LoVo (cell line): ENCODE data around the gene HEBP1.
A peak's percentile ranks its signal among the peaks of the same experiment; 100 is the strongest.

Experiments
- DNase-seq: peaks from one replicate; pipeline ENCODE4 v3.0.0-alpha.2; 2016; ENCODE audit warnings: low spot score

Gene HEBP1

DNA sequence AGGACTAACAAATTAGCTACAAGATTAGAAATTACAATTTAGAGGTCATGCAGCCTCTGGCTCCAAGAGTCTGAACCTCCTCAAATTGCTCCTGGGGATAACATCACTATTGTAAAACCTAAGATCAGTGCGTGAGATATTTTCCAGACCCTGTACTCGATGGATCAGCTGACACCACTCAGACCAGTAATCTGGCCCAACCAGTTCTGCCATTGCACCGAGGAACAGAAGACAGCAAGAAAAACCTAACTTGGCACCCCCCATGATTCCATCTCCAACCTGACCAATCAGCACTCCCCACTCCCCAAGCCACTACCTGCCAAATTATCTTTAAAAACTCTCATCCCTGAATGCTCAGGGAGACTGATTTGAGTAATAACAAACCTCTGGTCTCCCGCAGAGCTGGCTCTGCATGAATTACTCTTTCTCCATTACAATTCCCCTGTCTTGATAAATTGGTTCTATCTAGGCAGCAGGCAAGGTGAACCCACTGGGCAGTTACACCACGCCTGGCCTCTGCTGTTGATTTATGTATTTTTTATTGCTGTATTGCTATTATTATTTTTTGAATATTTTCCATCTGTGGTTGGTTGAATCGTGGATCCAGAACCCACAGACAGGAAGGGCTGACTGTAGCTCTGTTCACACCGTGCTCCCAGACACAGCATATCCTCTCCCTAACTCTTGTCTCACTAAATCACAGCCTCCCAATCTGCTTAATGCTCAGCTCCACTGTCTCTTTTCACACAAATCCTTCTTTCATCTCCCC is 9.2 kb downstream of the HEBP1 start:
- no peak for DNase-seq

DNA sequence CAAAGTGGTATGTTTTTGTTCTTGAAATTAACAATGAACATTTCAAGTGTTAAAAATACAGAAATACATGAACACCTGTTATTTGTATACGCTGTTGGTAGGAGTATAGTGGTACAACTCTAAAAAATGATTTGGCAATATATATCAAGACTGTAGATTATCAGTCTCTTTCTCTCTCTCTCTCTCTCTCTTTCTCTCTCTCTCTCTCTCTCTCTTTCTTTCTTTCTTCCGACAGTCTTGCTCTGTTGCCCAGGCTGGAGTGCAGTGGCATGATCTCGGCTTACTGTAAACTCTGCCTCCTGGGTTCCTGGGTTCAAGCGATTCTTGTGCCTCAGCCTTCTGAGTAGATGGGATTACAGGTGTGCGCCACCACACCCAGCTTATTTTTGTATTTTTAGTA is 12.6 kb downstream of the HEBP1 start:
- DNase-seq: no peak

DNA sequence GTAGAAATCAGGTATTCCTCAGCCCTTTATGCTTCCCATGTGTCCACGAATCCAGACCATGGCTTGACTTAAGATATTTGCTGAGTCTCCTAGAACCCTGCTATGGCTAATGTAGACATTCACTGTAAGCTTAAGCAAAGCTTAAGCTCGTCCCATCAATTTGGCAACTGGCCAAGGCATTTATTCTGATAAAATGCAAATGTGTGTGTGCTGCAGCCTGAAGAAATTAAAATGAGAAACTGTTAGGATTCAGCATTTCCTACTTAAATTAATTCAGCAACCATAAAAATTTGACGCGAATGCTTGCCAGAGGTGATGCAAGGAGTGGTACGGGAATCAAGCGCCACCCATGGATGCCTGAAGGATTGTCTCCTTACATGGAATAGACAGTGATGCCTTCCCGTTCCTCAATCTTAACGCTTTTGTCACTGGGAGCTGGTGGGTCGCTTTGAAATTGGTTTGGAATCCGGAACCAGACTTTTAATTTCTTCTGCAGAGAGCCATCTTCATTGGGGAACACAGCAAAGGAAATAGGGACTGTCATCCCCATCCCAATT is 13.2 kb downstream of the HEBP1 start:
- DNase-seq: no peak

DNA sequence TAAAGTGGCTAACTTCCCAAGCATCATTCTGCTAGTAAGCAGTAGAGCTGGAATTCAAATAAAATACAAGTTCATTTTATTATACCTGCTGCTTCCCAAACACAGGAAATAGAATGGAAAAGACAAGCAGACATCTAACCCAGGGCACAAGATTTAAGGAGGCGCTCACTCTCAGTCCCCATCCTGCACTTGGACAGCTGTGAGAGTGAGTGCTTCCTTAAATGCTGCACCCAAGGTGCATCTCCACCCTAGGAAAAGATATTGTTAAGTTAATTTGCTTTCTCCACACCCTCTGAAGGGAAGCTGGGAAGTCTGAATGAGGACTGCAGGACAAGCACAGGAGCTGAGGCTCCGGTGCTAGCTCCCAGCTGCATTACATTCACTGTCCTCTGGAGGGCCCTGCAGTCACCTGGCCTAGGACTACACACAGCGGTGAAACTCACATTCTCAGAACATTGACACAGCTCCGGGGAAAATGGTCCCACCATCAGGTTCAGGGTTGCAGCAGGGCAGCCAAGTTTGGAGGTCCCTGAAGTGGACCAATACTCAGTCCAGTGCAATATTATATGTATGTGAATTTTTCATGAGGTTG is 14.2 kb downstream of the HEBP1 start:
- no peak for DNase-seq

DNA sequence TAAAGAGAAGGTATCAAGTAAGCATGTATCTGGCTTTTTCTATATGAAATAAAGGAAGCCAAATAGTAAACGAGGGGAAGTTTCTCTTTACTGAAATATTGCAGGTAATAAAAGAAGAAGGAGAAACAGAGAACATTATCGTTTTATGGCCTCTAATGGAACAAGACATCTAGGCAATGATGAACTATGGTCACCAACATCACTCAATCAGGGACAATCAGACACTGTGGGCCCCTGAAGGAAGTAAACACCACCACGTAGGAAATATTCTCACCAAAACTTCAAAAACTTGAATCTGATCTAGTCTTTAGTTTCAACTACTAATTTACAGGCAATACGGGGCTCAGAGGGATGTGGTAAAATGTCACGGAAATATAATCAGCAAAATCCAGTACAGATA is 15.9 kb downstream of the HEBP1 start:
- no peak for DNase-seq

DNA sequence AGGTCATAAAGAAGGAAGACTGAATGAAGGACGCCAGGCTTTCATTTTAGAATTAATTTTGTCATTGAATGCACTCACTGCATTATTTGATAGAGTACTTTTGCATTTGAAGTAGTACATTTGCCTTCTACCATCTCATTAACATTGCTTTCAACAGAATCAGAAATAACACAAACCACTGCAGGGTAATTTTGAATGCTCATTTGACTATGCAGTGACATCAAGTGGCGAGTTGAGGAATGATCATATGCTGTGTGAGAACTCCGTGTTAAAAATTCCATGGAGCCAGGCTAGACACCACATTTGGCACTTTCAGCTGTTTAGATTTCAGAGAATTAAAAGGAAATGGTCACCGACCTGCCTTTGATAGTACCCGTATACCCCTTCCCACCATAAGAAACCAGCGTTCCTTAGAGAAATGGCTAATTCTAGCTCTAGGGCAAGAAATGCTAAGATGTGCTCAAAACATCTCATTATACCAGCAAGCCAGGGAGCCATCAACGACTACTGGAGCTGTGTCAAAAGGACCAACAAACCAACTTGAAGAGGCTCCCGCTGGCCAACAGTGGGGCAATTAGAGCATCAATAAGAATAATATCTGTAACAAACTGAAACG is 16.5 kb downstream of the HEBP1 start:
- DNase-seq: peak; percentile 62

DNA sequence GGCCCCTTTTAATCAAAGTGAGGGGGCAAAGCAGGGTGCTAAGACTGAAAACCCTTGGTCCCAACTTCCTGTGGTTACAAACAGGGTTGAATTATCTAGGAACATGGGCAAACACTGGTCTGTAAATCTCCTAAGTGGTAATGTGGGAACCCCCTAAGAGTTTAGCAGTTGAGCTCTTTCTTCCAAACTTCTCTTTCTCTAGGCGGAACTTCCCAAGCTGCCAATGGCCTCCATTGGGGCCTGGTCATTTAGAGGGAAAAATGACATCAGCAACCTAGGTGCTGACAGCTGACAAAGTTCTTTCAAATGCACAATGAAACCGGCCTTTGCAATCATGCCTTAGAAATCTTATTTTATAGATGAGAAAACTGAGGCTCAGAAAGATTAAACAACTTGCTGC is 17.7 kb downstream of the HEBP1 start:
- DNase-seq: no peak

DNA sequence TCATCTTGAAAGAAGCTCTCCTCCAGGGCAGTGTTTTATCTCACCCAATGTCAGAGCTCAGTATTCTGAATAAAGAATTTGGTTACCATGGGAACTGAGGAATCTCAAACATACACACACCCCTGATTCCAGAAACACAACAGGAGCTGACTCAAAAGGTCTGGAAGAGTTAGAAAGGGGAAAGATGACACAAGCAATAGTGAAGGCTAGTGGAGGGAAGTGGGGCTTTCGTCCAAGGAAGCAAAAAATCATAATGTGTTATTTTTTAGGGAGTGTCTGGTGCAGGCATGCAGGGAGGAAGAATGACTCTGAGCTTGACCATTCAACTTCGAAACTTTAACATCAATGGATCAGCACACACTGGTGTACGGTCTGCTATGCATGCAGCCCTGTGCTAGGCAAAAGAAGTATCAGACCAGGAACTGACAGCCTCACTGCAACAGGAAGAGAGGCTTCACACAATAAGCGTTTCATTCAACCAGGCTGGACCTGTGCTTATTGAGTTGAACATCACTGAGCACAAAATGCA is 20.3 kb downstream of the HEBP1 start:
- no peak for DNase-seq

DNA sequence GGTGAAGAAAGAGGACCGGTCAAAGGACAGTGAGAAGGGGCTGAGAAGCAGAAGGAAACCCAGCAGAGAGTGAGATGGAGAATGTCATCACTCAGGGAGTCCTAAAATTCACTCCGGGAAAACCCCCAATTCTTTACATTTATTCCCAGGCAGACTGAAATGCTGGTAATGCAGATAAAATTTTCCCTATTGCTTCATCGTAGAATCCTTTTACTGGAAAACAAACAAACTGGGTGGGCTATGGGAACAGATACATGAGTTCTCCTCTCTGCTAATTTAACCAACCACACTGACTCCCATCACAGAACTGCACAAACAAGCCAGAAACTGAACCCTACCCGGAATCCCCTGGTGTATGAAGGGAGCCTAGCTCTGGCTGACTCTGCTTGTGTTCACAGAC is 20.9 kb downstream of the HEBP1 start:
- DNase-seq: no peak

DNA sequence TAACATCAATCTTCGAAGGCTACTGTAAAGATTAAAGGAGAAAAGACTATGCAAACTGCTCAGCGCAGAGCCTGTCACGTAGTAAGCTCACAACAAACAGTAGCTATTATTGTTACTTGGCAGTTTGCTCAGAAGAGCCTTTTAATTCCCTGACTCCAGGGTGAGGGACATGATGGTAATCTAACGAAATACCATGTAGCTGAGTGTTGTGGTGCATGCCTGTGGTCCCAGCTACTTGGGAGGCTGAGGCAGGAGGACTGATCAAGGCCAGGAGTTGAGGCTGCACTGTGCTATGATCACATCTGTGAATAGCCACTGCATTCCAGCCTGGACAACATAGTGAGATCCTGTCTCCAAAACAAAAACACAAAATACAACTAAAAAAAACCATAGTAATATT is 22.8 kb downstream of the HEBP1 start:
- no peak for DNase-seq

DNA sequence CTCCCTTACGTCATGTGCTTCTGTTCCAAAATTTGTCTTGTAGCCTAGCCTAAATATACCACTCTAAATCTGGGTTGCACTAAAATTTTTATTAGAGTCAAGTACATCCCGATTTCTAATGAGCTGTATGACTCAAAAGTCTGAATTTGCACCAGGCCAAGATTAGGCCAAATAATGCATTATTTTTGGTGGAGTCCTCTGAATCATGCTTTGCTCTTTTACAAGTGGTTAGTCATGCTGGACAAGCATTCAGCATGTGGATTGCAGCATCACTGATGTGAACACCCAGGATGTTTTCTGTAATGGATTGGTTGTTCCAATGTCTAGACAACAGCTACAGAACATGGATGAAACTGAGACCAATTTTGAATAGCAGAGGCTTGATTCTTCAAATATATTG is 23.7 kb downstream of the HEBP1 start:
- DNase-seq: peak; percentile 13

DNA sequence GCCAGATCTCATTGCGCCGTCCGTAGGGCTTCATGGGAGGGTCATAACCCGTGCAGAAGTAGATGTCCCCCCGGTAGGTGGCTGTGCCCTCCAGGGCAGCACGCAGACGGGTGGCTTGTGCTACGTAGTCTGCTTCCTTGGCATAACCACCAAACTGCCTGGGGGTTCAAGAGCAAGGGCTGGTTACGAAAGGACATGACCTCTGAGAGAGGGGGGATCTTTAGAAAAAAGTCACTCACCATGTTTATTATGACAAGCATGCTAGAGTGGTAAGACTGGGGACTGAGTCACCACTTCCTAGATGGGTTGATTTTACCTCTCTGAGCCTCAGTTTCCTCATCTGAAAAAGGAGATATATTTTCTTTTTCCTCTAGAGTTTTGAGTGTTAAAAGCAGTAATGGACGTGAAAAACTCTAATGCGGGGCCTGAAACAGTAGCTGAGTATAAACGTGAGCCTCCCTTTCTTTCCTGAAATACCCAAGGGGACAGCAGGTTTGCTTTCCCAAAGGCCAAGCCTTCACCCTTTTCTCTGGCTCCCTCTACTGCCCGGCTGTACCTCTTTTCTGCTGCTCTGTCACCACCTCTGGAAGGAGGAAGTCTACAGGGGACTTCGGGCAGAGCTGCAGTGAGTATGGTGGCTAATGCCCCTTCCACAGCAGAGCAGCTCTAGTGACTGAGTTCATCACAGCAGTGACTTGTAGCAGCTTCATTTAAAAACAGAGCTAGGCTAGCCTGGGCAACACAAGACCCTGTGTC is 24.6 kb downstream of the HEBP1 start:
- DNase-seq: peak; percentile 67

DNA sequence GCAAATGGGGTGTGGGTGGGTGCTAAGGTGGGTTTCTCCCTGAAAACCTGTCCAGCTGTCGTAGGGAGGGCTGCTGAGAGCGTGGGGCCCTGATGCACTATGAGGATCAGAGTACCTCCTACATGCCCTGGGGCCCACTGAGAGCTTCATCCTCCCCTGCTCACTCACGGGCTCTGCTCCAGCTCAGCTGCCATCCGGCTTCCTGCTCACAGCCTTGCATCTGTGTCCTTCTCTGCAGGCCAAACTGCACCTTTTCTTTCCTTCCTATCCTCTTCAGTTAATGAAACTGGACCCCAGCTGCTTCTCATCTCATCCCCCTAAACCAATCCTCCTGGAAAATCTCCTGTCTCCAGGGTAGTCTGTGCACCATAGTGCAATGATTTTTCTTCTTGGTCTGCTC is 25.9 kb downstream of the HEBP1 start:
- DNase-seq: no peak

DNA sequence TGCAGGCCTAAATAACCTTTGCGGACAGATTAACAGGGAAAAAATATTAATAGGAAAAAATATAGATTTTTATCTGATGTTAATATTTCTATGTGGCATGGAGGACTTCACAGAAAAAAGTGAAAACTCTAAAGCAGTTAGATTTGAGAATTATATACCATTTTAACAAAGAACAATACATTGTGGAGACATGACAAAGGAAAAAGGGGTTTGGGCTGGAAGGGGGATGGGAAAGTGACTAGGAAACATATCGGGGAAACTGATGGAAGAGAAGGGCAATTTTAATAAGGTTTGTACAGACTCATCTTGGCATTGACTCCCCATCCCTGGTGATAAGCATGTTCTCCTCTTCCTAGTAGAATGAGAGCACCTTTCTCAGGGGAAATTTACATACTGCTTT is 27.0 kb downstream of the HEBP1 start:
- no peak for DNase-seq

DNA sequence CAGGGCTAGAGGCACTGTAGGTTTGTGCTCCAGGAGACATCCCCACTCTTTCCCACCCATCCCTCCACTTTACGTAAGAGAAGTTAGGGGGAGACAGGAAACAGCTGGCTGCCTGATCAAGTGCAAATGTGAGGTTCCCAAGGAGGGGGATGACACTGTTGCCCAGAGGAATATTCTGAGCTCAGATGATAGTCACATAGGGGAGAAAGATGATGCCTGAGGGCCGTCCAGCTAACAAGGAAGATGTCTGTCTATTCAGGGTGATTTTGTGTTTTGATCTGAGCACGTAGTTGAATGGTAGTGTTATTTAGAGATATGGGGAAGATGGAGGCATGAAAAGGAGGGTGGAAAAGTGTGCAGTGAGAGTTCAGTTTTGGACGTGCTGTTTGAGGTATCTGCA is 34.2 kb downstream of the HEBP1 start:
- DNase-seq: no peak

DNA sequence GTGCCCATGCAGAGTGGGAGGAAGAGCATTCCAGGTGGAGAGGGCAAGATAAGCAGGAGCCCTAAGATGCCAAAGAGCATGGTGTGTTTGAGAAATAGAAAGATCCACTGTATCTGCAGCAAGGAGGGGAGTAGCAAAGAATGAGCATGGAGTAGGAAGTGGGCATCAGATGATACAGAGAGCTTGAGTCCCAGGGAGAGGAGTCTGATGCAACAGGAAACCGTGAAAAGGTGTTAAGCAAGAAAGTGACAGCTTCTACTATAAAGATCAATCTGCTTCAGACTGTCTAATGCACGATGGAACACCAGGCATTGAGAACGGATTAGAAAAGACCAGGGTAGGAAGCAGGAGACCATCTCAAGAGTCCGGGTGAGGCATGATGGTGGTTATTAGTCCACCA is 35.8 kb downstream of the HEBP1 start:
- no peak for DNase-seq

DNA sequence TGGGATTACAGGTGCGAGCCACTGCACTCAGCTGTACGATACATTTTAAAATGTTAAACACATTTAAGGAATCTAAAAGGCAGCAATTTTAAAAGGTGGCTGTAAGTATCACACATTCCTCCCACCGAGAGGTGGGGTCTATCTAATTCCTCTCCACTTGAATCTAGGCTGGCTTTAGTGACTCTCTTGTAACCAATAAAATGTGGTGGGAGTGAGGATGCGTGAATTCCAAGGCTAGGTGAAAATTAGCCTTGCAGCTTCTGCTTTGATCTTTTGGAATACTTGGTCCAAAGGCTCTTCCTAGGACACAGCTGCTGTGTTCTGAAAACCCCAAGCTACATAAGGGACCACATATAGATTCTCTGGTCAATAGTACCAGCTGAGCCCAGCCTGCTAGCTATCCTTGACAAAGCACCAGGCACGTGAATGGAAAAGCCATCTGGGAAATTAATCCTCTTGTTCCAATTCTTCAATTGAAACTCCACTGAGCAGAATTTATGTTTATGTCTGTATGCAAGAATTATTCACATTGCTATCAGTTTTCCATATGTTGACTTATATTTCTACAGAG is 39.3 kb downstream of the HEBP1 start:
- DNase-seq: no peak

DNA sequence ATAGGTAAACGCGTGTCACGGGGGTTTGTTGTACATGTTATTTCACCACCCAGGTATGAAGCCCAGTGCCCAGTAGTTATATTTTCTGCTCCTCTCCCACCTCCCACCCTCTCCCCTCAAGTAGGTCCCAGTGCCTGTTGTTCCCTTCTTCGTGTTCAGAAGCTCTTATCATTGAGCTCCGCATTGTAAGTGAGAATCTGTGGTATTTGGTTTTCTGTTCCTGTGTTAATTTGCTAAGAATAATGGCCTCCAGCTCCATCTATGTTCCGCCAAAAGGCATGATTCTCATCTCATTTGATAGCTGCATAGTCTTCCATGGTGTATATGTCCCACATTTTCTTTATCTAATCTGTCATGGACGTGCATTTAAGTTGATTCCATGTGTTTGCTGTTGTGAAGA is 41.2 kb downstream of the HEBP1 start:
- no peak for DNase-seq

DNA sequence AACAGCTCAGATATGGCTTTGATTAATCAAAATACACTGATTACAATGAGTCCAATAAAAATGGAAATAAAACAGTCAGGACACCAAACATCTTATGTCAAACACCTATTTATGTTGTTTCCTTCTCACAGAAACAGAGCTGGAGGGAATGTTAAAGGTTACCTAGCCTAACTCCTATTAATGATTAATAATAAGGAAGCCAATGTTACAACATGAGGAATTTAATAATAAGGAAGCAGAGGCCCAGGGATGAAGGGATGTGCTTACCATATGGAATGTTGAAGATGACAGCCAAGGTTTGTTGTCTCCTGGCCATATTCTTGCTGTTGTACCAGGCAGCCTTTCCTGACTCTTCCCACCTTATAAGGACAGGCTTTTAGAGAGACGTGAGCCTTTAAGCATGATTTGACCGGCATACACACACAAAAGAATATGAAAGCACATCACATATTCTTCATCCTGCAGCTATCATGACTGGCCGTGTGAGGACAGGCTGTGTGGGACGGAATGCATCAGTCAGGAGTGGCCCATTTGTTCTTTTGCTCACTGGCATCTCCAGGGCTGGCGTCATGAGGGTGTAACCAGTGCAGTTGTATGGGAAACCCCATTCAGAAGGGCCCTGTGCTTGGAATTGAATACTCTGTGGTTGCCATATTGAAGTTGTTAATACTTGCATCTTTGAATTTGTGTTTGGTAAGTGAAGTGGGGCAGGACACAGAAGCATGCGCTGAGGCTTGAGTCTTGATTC is 45.0 kb downstream of the HEBP1 start:
- no peak for DNase-seq

DNA sequence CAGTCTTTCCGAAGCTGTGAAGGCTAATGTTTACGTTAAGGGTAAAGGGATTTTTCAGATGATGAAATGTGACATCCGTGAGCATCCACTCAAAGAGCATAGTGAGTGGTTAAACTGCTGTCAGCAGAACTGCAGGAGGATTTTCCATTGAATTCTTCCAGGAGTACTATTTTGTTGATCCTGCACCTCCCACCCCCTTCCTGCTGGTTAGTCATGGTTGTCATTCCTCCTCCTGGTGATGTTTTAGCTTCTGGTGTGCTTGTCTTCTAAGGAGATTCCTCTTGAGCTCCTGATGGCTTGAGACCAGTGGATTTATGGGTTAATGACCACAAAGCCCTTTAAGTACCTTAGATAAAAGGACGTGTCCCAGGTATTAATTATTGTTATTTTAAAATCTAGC is 45.7 kb downstream of the HEBP1 start:
- DNase-seq: no peak

DNA sequence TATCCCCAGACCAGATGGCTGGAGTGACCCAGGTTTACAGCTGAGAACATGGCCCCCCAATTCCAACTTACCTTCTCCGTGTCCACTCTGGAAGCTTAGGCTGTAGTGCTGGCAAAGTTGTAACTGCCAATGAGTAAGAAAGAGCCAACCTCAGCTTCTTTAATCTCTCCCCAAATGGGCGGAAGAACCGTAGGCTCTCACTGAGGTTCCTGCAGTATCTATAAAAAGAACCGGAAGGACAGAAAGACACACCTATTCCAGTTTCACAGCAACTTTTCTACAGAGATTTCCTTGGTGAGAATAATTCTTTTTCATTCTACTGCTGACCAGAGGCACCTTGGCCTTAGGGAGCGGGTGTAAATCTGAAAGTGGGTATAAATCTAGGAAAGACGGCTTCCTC is 48.0 kb downstream of the HEBP1 start, which contains the start of gene GPRC5D:
GPRC5D (minus strand) TSS at position 135 of the 400 bp plus-strand sequence. CDS start 1,786 bp downstream, outside the sequence.
- DNase-seq: no peak
